Measurements from ENCODE around the gene MYO18B. TPM values are rescaled to one million over a fixed set of nuclear protein-coding genes. Genes with fewer than 3 reads are reported as not detected.

MYO18B gene
- total RNA-seq, 1 experiment from 2014 or later = 0.05 TPM

GRCh38 chr22:25930083-25930482 is 188.1 kb downstream of the MYO18B start (continued):
- TF ChIP-seq EZH2phosphoT487 (IDR thresholded peaks at IDR 0.05; ENCODE audit: borderline replicate concordance) = no peak
- no peak for TF ChIP-seq ELF1 (IDR thresholded peaks at IDR 0.05; ENCODE audit: borderline replicate concordance, low read depth)
- TF ChIP-seq SRF (IDR thresholded peaks at IDR 0.05; ENCODE audit: low read depth) = no peak
- TF ChIP-seq EZH2 (IDR thresholded peaks at IDR 0.05) = no peak
- no peak for TF ChIP-seq FOSL1 (IDR thresholded peaks at IDR 0.05; ENCODE audit: low read depth)
- no peak for TF ChIP-seq ZFX (IDR thresholded peaks at IDR 0.05)
- no peak for TF ChIP-seq SP1 (IDR thresholded peaks at IDR 0.05; ENCODE audit: low read depth)

- H3K4me3 ChIP-seq (replicated peaks in 1 of 2; ENCODE audit: low read depth in 1 of 2, low read length in 2 of 2) = no peak overlapping the region
- H3K4me2 ChIP-seq (ENCODE audit: low read length) = no peak overlapping the region
- no peaks in the 10 kb centered on the region for H3K9me2 ChIP-seq (ENCODE audit: insufficient read depth)
- ChIA-PET CTCF (no interaction called here), POLR2A (no interaction called here), RAD21 (ENCODE audit: low non-redundant PET in 1 of 2, low total read pairs in 2 of 2, uncharacterized antibody in 2 of 2, unreplicated experiment in 2 of 2) (no interaction called here)
- ATAC-seq (no peak), DNase-seq (ENCODE audit: low read depth, low spot score) (no peak)
- no TSS peak for BruUV-seq (replicated peaks)
- no peak overlapping the region for H3K9ac ChIP-seq (ENCODE audit: low read length)
- intact Hi-C loops (cut with micrococcal nuclease) = no loop called here
- no peaks in the 10 kb centered on the region for H3K36me3 ChIP-seq (ENCODE audit: control insufficient read depth in 1 of 2, insufficient read depth in 2 of 2, low read length in 2 of 2)
- no peaks in the 10 kb centered on the region for H3K4me1 ChIP-seq (ENCODE audit: control insufficient read depth in 1 of 2, insufficient read depth in 2 of 2, low read length in 2 of 2)
- peaks cover 58% of the 10 kb centered on the region for H3K27me3 ChIP-seq (ENCODE audit: insufficient read depth, low read length)
- H2AFZ ChIP-seq (ENCODE audit: low read depth, low read length, poor library complexity, severe bottlenecking) = no peak overlapping the region
- no peaks in the 10 kb centered on the region for H3K79me2 ChIP-seq (ENCODE audit: insufficient read depth, low read length)
- no peak overlapping the region for H3K27ac ChIP-seq (ENCODE audit: low read depth, low read length)
- H4K20me1 ChIP-seq (ENCODE audit: insufficient read depth) = no peaks in the 10 kb centered on the region
- H3K9me3 ChIP-seq (ENCODE audit: control insufficient read depth in 1 of 2, insufficient read depth in 1 of 2, low read depth in 1 of 2, low read length in 2 of 2) = no peaks in the 10 kb centered on the region
- TF ChIP-seq ATF3 (IDR thresholded peaks at IDR 0.05) (no peak), YY1 (IDR thresholded peaks at IDR 0.05; ENCODE audit: extremely low read depth, insufficient replicate concordance, low read depth, low read length) (no peak), TCF7L2 (IDR thresholded peaks at IDR 0.05; ENCODE audit: borderline replicate concordance, extremely low read depth, insufficient read depth, insufficient read length) (no peak), FOSL1 (IDR thresholded peaks at IDR 0.05; ENCODE audit: low read depth) (no peak)
Observed at GRCh38 chr22:25930788-25931310, 188.9 kb downstream of the MYO18B start.
